ENCODE measurements around the gene KIF21A.

GRCh38 chr12:39331539-39332261, 111.2 kb downstream of the KIF21A start:
- TF ChIP-seq CTCF (IDR thresholded peaks at IDR 0.05; ENCODE audit: poor library complexity, severe bottlenecking) (no peak), EZH2 (IDR thresholded peaks at IDR 0.05; ENCODE audit: borderline replicate concordance, insufficient read depth, low read length, poor library complexity, severe bottlenecking) (no peak), RAD21 (conservative IDR thresholded peaks at IDR 0.05) (no peak), REST (IDR thresholded peaks at IDR 0.05; ENCODE audit: borderline replicate concordance) (no peak), SMC3 (conservative IDR thresholded peaks at IDR 0.05; ENCODE audit: poor library complexity) (no peak), TAF1 (IDR thresholded peaks at IDR 0.05; ENCODE audit: low read depth) (no peak), POLR2AphosphoS5 (IDR thresholded peaks at IDR 0.05) (no peak), EP300 (conservative IDR thresholded peaks at IDR 0.05; ENCODE audit: poor library complexity, severe bottlenecking) (no peak), MXI1 (conservative IDR thresholded peaks at IDR 0.05; ENCODE audit: poor library complexity, severe bottlenecking) (no peak)

Measured in neural cell (in vitro differentiated cells).